ENCODE data around the gene ID4. TPM values are rescaled to one million over a fixed set of nuclear protein-coding genes. Genes with fewer than 3 reads are reported as not detected.

The ID4 gene
- total RNA-seq, 1 donor from 2014 or later, result 139 TPM

DNA sequence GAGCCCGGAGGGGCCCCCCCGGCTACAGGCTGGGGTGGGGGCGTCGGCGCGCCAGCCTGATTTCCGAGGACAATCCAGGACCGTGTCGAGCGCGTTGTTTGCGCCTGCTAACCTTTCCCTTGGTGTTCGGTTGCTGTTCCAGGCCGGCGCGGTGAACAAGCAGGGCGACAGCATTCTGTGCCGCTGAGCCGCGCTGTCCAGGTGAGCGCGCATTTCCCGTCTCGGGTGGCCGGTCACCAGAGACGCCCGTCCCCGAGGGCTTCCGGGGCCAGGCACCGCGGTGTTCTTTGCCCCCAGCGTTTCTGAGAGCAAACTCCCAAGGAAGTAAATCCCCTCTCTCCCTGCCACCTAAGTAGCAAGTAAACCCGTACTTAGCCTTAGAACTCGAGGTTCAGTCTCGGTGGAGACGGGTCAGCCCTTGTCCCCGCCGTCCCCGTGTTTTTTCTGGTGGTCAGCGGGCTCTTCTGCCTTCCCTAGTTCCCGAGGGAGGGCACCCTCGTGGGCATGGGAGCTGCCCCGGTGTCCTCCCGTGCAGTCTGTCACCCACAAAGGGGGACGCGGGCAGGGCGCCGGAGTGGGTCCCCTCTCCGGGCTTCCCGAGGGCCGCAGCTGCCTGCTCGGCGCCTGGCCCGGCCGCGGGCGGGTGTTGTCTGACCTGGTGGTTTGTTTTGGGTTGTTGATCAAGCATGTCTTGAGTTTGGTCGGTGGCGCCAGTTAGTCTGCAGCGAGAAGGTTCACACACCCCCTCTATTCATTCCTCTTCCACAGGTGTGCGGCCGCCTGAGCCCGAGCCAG is 1.5 kb downstream of the ID4 start:
- H3K4me1 Mint-ChIP-seq (ENCODE audit: low read depth), result peaks cover 54% of the 10 kb centered on the region
- H3K4me3 Mint-ChIP-seq (ENCODE audit: unreplicated experiment), result peak overlapping the region; percentile 98
- TF ChIP-seq CTCF (IDR thresholded peaks at IDR 0.05), result no peak
- peaks cover 16% of the 10 kb centered on the region for H3K36me3 Mint-ChIP-seq (ENCODE audit: low read depth)
- peak overlapping the region; percentile 97 for H3K27ac Mint-ChIP-seq (ENCODE audit: unreplicated experiment)
- peaks cover 2% of the 10 kb centered on the region for H3K9me3 Mint-ChIP-seq (ENCODE audit: low read depth)
- no peaks in the 10 kb centered on the region for H3K27me3 Mint-ChIP-seq (ENCODE audit: low read depth)
- DNase-seq (ENCODE audit: low spot score), result no peak

- H3K27me3 Mint-ChIP-seq (ENCODE audit: low read depth), result no peaks in the 10 kb centered on the region
- H3K4me3 Mint-ChIP-seq (ENCODE audit: unreplicated experiment), result peak overlapping the region; percentile 98
- no peak for DNase-seq (ENCODE audit: low spot score)
- peak overlapping the region; percentile 97 for H3K27ac Mint-ChIP-seq (ENCODE audit: unreplicated experiment)
- no peak for TF ChIP-seq CTCF (IDR thresholded peaks at IDR 0.05)
- peaks cover 16% of the 10 kb centered on the region for H3K36me3 Mint-ChIP-seq (ENCODE audit: low read depth)
- H3K4me1 Mint-ChIP-seq (ENCODE audit: low read depth), result peaks cover 52% of the 10 kb centered on the region
- peaks cover 2% of the 10 kb centered on the region for H3K9me3 Mint-ChIP-seq (ENCODE audit: low read depth)
Measured at GRCh38 chr6:19839237-19839546, 2.0 kb downstream of the ID4 start.

DNA sequence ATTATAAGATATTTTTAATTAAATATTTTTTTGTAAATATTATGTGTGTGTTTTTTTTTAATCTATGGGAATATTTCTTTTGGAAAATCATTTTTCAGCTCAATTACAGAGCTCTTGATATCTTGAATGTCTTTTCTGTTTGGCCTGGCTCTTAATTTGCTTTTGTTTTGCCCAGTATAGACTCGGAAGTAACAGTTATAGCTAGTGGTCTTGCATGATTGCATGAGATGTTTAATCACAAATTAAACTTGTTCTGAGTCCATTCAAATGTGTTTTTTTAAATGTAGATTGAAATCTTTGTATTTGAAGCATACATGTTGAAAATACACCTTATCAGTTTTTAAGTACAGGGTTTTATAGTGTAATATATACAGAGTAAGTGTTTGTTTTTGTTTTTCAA is 2.6 kb downstream of the ID4 start:
- peaks cover 16% of the 10 kb centered on the region for H3K36me3 Mint-ChIP-seq (ENCODE audit: low read depth)
- H3K27me3 Mint-ChIP-seq (ENCODE audit: low read depth), result no peaks in the 10 kb centered on the region
- H3K9me3 Mint-ChIP-seq (ENCODE audit: low read depth), result peaks cover 2% of the 10 kb centered on the region
- no peak for TF ChIP-seq CTCF (IDR thresholded peaks at IDR 0.05)
- H3K4me1 Mint-ChIP-seq (ENCODE audit: low read depth), result peaks cover 56% of the 10 kb centered on the region
- DNase-seq (ENCODE audit: low spot score), result no peak
- peak overlapping the region; percentile 92 for H3K27ac Mint-ChIP-seq (ENCODE audit: unreplicated experiment)
- peak overlapping the region; percentile 98 for H3K4me3 Mint-ChIP-seq (ENCODE audit: unreplicated experiment)

DNA sequence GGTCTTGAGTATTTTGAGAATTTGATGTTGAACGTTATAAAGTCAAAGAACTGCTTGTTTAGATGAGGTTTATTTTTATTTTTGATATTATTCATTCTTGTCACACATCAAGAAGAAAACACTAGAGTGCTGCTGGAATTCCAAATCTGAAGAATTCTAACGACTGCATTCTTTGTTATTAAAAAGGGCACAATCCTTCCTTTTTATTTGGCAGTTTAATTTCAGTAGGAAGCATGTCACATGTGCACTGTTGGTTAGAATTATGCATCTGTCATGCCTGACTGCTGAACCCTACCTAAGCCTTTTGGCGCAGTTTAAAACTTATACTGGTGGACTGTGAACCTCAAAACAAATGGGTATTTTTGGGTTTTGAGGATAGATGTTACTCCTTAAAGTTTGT is 4.0 kb downstream of the ID4 start:
- no peak for DNase-seq (ENCODE audit: low spot score)
- TF ChIP-seq CTCF (IDR thresholded peaks at IDR 0.05), result no peak
- H3K4me1 Mint-ChIP-seq (ENCODE audit: low read depth), result peaks cover 60% of the 10 kb centered on the region
- H3K27me3 Mint-ChIP-seq (ENCODE audit: low read depth), result no peaks in the 10 kb centered on the region
- peak overlapping the region; percentile 92 for H3K27ac Mint-ChIP-seq (ENCODE audit: unreplicated experiment)
- peaks cover 16% of the 10 kb centered on the region for H3K36me3 Mint-ChIP-seq (ENCODE audit: low read depth)
- H3K9me3 Mint-ChIP-seq (ENCODE audit: low read depth), result no peaks in the 10 kb centered on the region
- peak overlapping the region; percentile 98 for H3K4me3 Mint-ChIP-seq (ENCODE audit: unreplicated experiment)

DNA sequence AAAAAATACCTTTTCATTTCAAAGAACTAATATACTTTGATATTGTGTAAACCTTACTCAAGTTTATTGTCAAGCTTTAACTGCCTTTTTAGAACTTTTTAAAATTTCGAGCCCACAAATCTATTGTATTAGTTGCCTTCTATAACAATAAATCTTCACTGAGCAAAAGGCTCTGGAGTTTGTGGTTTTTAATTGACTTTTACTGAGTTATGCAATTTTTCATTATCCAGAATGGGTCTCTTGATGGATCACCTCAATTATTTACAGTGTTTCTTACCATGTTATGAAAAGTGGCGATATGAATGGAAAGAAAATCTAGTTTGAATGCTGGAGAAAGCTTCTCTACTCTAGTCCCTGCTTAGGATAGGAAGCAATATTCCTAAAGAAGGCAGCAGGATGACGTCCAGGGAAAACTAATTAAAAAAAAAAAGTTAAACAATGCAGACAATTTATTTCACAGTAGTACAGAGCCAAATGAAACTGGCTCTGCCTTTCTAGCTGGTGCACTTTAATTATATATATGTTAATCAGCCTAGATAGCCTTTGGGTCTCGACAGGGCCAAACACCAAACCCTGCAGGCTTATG is 5.0 kb downstream of the ID4 start:
- no peak for TF ChIP-seq CTCF (IDR thresholded peaks at IDR 0.05)
- DNase-seq (ENCODE audit: low spot score), result no peak
- Mint-ChIP-seq H3K9me3 (ENCODE audit: low read depth) (no peaks in the 10 kb centered on the region), H3K27me3 (ENCODE audit: low read depth) (no peaks in the 10 kb centered on the region), H3K36me3 (ENCODE audit: low read depth) (peaks cover 16% of the 10 kb centered on the region), H3K27ac (ENCODE audit: unreplicated experiment) (peak overlapping the region; percentile 92), H3K4me1 (ENCODE audit: low read depth) (peaks cover 63% of the 10 kb centered on the region), H3K4me3 (ENCODE audit: unreplicated experiment) (peak overlapping the region; percentile 98)
